Epithelial cell of proximal tubule (primary cell): ENCODE data around the gene ASB15. TPM values are rescaled to one million over a fixed set of nuclear protein-coding genes. Genes with fewer than 3 reads are reported as not detected.

ENCODE experiments used
- DNase-seq: peaks from one replicate; pipeline ENCODE4 v3.0.0-alpha.2; 2011; ENCODE audit warnings: low read depth
- H3K4me3 ChIP-seq: 2 replicates; pipeline ENCODE4 v1.5.1; 2011; ENCODE audit warnings: low read depth, mild to moderate bottlenecking, low read length
- CTCF ChIP-seq: conservative IDR thresholded peaks from 2 replicates; pipeline ENCODE4 v1.5.1; 2012; ENCODE audit warnings: low read depth, mild to moderate bottlenecking, low read length
- total RNA-seq: library from RNA; depleted of rRNA; stranded (reverse); fragments of >200 nt; gene quantifications from 2 replicates; pipeline ENCODE4 v1.2.3, GENCODE V29; 2015

ASB15 gene
- total RNA-seq, 1 donor from 2014 or later = not detected

GRCh38 chr7:123558289-123558874, 43.2 kb upstream of the ASB15 start:
- TF ChIP-seq CTCF = no peak
- DNase-seq = no peak

GRCh38 chr7:123562121-123562520, 39.5 kb upstream of the ASB15 start:
- TF ChIP-seq CTCF = no peak
- H3K4me3 ChIP-seq = no peak overlapping the region
- no peak for DNase-seq

More at GRCh38 chr7:123558289-123558874, 43.2 kb upstream of the ASB15 start:
- peak overlapping the region; percentile 90 for H3K4me3 ChIP-seq

- DNase-seq = no peak
- H3K4me3 ChIP-seq = no peak overlapping the region
- no peak for TF ChIP-seq CTCF
These were observed 32.1 kb upstream of the ASB15 start for GRCh38 chr7:123569352-123570010.

- H3K4me3 ChIP-seq = no peak overlapping the region
- DNase-seq = no peak
- no peak for TF ChIP-seq CTCF
These were observed 31.0 kb upstream of the ASB15 start for GRCh38 chr7:123570390-123571182.

GRCh38 chr7:123571187-123571586, 30.4 kb upstream of the ASB15 start:
- no peak for TF ChIP-seq CTCF
- no peak for DNase-seq
- no peak overlapping the region for H3K4me3 ChIP-seq

GRCh38 chr7:123571684-123572083, 29.9 kb upstream of the ASB15 start:
- no peak overlapping the region for H3K4me3 ChIP-seq
- TF ChIP-seq CTCF = no peak
- no peak for DNase-seq

GRCh38 chr7:123573341-123573740, 28.3 kb upstream of the ASB15 start:
- TF ChIP-seq CTCF = no peak
- no peak for DNase-seq
- H3K4me3 ChIP-seq = no peak overlapping the region
